HG03432 (cell line): Measurements from ENCODE around the gene CFAP161.
A peak's percentile ranks its signal among the peaks of the same experiment; 100 is the strongest.
"Not testable (repeated sequence)": the region's sequence is repeated elsewhere in the genome, so short reads cannot be mapped to it uniquely, and the experiment has no call there.

Experiments used
- ATAC-seq: cut with Tn5 transposase; IDR thresholded peaks from one replicate; pipeline ENCODE4 v1.9.1; 2021; ENCODE audit warnings: mild to moderate bottlenecking, moderate library complexity; ENCODE audit not compliant: unreplicated experiment

The CFAP161 gene

DNA sequence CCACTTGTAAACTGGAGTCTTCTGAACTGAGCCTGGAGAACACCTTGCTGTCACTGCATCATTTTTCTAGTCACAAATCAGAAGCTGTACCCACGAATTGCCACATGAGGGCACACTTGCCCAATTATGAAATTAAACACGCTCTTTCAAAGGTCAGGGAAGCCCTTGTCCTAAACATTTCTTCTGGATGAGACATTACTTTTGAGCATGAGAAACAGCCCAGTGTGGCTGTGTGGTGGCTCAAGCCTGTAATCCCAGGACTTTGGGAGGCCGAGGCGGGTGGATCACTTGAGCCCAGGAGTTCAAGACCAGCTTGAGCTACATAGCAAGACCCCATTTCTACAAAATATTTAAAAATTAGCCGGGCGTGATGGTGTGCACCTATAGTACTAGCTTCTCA, 27.5 kb upstream of the CFAP161 start:
- no peak for ATAC-seq

DNA sequence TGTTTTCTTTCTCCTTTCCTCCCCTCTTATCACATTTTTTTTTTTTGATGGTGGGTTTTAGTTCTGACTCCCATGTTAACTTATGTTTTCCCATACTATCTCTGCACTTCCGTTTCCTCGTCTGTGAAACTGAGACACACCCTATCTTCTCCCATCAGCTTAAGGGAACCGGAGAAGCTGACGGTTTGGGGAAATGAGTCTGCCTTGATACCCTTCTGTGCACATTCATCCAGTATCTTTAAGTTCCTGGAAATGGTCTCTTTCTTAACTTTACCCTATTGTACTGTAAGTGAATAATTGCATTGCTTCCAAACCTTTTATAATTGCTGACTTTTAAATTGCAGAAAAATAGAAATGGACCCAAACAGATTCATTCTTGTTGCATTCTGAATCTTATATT, 26.2 kb upstream of the CFAP161 start:
- no peak for ATAC-seq

DNA sequence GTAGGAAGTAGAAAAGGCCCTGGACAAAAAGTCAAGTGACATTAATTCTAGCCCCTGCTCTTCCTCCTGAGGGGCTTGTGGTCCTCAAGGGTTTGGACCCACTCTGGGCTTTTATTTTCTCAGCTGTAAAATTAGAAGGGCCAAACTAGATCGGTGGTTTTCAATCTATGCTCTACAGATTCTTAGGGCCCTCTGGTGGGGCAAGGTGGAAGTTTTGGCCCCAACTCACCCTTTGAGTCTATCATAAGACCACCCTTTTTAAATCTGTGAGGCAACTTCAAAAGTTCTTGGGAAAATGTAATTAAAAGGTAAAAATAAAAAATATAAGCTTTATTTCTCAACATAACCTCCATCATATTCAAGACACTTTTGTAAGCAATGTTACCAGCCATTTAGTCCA, 25.6 kb upstream of the CFAP161 start:
- no peak for ATAC-seq

- ATAC-seq: no peak
Measured at GRCh38 chr15:81111018-81111417, 23.1 kb upstream of the CFAP161 start.

DNA sequence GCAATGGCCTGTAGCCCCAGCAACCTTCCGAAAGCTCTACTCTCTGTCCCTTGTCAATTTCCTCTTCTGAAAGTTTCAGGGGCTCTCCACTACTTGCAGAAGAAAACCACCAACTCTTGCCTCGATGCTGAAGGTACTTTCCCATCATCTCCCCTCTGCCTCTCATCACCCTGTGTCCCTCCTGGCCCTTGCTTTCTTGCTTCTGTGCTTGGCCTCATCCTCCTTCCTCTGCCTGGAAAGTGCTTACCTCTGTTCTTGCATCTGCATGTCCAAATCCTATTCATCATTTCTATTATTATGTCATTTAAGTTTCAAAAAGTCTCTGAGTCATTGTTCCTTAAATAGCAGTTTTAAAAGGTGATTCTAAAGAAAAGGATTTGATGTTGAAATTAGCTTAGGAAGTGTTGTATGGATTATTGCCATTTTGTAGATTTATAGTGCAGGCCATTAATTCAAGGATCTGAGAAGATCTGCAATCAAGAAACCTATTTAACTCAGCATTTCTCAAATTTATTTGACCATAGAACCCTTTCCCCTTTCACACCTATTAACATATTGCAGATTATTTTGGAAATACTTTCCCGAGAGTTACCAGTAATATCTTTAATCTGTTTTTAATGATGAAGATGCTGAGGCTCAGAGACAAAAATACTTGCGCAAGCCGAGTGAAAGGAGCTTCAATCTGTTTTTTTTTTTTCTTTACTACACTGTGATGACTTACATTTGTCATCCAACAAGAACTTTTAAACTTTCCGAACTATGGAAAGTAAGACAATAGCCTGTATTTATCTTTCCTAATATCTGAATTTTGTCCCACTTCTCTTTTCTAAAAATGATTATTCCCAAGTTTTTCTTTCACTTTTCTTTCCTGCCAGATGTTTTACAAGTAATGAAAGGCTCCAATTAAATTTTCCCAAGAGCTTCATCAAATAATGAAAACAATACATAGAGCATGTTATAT, 22.3 kb upstream of the CFAP161 start:
- peak; percentile 95 for ATAC-seq

DNA sequence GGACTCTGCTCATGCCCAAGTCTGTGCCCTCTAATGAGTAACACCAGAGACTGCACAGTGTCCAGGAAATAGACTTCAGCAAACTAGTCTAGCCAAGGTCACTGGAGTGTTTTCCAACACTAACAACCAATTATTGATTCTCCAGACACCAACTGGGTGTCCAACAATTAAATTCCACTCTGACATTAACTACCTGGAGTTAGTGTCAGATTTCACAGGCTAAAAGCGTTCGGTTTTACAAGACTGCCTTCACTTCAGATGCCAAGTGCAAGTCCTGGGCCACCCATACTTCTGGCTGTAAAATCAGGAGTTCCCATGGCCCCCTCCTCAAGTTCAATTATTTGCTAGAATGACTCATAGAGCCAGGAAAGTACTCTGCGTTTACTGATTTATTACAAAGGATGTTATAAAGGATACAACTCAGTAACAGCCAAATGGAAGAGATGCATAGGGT, 20.8 kb upstream of the CFAP161 start:
- no peak for ATAC-seq

DNA sequence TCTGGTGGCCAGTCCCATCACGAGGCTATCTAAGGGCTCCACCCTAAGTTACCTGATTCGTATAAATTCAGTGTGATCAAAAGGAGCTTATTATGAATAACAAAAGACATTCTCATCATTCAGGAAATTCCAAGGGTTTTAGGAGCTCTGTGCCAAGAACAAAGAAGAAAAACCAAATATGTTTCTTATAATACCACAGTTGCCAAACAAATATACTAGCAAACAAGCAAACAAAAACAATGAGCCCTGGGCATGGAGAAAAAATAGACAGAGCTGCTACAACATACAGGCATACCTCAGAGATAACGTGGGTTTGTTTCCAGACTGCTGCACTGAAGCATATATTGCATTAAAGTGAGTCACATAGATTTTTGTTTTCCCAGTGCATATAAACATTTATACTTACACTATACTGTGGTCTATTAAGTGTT, 20.2 kb upstream of the CFAP161 start:
- no peak for ATAC-seq

DNA sequence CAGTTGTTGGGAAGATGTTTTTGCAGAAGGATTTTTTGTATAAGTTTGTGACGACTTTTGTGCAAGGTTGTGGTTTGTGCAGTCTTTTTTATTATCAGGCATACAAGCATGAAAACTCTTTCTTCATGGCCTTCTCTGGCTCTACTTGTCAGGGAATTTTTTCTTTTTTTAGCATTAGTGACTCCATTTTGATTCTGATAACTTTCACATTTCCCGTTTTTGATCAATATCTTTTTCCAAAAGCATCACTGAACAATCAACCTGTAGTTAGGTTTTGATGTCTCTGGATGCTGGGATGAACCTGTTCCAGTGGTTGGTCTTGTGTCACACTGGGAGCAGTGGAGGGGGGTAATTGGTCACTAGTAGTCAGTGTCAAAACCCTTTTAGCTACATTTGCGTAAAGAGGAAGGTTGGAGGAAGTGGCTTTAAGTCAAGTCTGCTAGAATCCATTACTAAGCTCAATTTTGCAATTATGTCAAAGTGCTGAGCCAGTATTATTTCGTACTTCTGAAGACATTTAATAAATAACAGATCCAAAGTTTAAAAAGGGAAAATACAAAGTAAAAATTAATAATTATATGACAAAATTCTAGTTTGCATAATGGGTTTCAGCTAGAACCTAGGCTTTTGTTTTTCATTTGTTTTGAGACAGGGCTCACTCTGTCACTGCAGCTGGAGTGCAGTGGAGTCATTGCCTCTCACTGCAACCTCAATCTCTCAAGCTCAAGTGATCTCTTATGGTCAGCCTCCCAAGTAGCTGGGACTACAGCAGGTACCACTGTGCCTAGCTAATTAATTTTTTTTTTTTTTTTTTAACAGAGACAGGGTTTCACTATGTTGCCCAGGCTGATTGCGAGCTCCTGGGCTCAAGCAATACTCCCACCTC, 18.8 kb upstream of the CFAP161 start:
- ATAC-seq: no peak

DNA sequence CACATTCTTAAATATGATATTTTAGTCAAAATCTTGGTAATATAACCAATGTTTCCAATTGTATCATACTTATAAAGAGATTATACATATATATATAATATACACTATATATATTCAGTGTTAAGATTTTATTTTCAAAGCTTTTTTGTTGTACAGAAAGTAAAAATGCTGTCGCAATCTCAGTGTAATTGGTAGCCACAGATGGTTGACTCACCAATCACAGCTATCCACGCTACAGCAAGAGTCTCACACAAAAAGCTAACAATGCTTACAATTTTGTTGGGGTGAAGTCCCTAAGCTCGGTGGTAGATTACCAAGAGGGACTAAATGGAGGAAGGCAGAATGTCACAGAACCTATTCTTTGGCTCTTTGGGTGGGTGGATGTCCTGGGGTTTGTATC, 16.9 kb upstream of the CFAP161 start:
- no peak for ATAC-seq

GRCh38 chr15:81117581-81117980, 16.5 kb upstream of the CFAP161 start:
- no peak for ATAC-seq

GRCh38 chr15:81118361-81118760, 15.7 kb upstream of the CFAP161 start:
- ATAC-seq: no peak

DNA sequence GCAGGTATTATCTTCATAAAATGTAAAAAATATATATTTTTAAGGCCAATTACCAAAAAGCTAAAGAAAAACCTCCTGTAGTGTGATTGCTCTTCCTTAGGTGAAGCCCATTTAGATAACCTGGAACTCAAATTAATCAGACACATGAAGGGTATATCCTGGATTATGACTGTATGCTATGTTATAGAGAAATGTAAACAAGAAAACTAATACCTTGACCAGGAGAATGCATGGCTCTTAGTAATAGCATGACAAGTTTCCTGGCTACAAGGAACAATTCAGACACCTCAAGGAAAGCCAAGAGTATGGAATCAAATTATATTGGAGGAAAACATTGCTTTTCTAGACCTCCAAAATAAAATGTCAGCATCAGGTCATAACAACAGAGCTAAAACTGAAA, 14.0 kb upstream of the CFAP161 start:
- ATAC-seq: no peak

DNA sequence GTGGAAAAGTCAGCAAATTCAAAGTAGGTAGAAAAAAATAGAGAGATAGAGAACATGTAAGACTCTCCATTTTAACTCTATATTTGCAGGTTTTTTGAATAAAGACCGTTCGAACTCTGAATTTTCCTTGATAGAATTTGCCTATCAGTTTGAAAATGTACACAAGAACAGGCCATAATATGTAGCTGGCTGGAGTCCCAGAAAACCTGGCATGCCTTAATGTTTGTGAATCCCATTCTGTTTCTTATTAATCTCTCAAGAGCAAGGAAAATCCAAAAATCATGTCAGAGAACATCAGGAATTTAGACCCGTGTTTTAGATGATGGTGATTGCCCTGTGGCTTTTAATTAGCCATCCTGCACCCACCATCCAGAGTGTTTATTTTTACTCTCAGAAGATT, 7.2 kb upstream of the CFAP161 start:
- no peak for ATAC-seq

DNA sequence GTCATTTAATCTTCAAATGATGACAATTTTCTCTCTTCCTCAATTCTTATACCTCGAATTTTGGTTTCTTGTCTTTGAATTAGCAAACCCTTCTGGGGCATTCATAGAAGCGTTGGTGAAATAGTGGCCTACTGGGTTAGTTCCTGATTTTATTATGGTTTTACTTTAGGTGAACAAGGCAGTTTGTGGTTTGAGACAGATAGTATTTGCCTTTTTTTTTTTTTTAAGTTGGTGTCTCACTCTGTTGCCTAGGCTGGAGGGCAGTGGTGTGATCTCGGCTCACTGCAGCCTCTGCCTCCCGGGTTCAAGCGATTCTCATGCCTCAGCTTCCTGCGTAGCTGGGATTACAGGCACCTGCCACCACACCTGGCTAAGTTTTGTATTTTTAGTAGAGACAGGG, 7.4 kb downstream of the CFAP161 start:
- ATAC-seq: not testable (repeated sequence)

GRCh38 chr15:81146006-81146405, 11.9 kb downstream of the CFAP161 start:
- no peak for ATAC-seq

DNA sequence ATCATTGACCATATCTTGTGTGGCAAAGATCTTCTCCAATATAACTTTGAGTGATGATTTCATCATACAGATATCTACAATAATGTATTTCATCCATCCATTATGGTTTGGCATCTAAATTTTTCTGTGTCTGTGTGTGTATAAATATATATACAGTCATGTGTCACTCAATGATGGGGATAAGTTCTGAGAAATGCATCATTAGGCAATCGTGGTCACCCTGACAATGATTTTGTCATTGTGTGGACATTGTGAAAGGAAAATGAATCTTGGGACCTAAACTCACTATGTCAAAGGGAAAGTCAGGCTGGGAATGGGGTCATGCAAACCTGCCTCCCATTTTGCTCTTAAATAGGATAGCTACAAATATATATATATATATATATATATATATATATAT, 12.4 kb downstream of the CFAP161 start:
- no peak for ATAC-seq

- ATAC-seq: no peak
Measured at GRCh38 chr15:81151389-81151788, 17.3 kb downstream of the CFAP161 start.

DNA sequence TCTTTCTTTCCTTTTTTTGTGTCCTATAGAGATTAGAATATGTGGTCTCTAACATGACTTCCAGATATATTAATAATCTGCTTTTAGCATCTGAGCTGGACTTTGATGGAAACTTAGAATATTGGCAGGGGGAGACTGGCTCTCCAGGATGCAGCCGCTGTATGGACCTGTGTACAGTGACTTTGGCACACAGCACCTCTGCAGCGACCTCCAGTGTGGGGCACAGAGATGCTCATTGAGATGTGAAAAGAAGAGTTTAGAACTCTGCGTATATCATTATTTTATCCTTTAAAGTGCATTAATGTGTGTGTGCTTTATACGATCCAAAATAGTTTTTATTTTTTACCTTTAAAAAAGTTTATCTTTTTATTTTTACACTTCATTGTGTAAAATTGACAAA, 18.3 kb downstream of the CFAP161 start:
- ATAC-seq: no peak

GRCh38 chr15:81152799-81153198, 18.7 kb downstream of the CFAP161 start:
- no peak for ATAC-seq

DNA sequence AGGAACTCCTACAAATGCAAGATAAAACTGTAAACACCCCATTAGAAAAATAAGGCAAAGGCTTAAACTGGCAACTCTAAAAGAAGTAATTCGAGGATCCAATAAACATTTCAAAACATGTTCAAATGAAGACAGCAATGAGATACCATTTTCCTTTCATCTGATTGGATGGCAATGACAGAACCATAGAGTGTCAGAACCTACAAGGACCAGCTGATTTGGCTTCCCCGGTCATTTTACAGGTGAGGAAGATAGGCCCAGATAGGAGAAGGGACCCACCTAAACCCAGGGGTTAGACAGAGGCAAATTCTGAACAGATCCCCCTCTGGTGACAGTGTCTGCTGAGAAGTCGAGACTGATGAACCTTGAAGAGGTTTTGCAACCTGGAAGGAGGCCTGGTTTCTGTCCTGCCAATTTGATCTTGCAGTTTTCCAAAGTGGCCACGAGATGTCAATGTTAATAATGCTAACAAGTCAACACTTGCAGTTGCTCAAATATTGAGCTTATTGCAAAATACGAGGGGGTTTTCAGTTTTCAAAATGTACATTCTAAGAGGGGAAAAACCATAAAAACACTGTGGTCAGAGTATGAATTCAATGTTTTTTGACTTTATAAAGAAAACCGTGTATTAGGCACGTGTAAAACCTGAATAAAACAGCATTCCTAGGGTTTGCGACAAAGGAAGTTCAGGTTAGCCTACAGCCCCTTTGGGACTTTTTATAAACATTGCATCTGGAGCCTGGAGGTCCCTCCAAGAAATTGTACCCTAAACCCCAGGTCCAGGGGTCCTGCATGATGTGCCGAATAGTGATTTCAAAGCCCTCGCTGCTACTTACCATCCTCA, 21.5 kb downstream of the CFAP161 start:
- no peak for ATAC-seq

DNA sequence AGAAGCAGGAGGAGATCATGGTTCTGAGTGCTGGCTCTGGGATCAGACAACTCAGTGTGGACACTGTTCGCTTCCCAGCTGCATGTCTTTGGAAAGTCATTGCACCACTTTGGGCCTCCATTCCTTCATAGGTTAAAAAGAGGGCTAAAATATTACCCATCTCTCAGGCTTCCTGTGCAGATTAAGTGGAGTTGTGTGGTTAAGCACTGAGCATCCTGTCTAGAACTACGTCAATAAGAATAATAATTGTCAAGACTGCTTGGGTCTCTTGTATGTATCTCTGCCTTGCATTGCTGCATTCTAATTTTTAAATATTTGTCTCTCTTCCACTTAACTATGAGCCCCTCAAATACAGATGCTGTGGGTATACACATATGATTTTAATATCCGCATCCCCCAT, 22.3 kb downstream of the CFAP161 start:
- no peak for ATAC-seq
